H9 (cell line): ENCODE measurements around the gene CCDC178. TPM values are rescaled to one million over a fixed set of nuclear protein-coding genes. Genes with fewer than 3 reads are reported as not detected.

Experiments
- DNase-seq: peaks from one replicate; pipeline ENCODE4 v3.0.0-alpha.2; 2017
- H2AFZ ChIP-seq: one replicate; pipeline ENCODE4 v1.6.1; 2013; ENCODE audit warnings: mild to moderate bottlenecking, low read length, control low read depth, moderate library complexity
- H2AK5ac ChIP-seq: 2 replicates; pipeline ENCODE4 v1.6.1; 2013; ENCODE audit warnings: low read length, control low read depth, mixed read lengths; ENCODE audit not compliant: insufficient read length
- H2BK120ac ChIP-seq: one replicate; pipeline ENCODE4 v1.6.1; 2013; ENCODE audit warnings: low read depth, mild to moderate bottlenecking, low read length, control low read depth, inconsistent platforms; ENCODE audit not compliant: poor library complexity, severe bottlenecking
- H2BK12ac ChIP-seq: 2 replicates; pipeline ENCODE4 v1.6.1; 2013; ENCODE audit warnings: low read length, control low read depth, mixed read lengths, low read depth; ENCODE audit not compliant: insufficient read length
- H2BK15ac ChIP-seq: 2 replicates; pipeline ENCODE4 v1.6.1; 2013; ENCODE audit warnings: low read depth, low read length, control low read depth
- H2BK20ac ChIP-seq: one replicate; pipeline ENCODE4 v1.6.1; 2013; ENCODE audit warnings: low read depth, mild to moderate bottlenecking, low read length, control low read depth, inconsistent platforms; ENCODE audit not compliant: poor library complexity, severe bottlenecking
- H2BK5ac ChIP-seq: 2 replicates; pipeline ENCODE4 v1.6.1; 2013; ENCODE audit warnings: low read length, control low read depth, mixed read lengths; ENCODE audit not compliant: insufficient read length
- H3K14ac ChIP-seq: 2 replicates; pipeline ENCODE4 v1.6.1; 2013; ENCODE audit warnings: low read length, control low read depth; ENCODE audit not compliant: insufficient read depth
- H3K18ac ChIP-seq: 2 replicates; pipeline ENCODE4 v1.6.1; 2013; ENCODE audit warnings: low read depth, mild to moderate bottlenecking, mixed read lengths, low read length, control low read depth; ENCODE audit not compliant: insufficient read length
- H3K23ac ChIP-seq: 2 replicates; pipeline ENCODE4 v1.6.1; 2013; ENCODE audit warnings: low read length, control low read depth, mixed read lengths, low read depth; ENCODE audit not compliant: insufficient read length
- H3K23me2 ChIP-seq: 2 replicates; pipeline ENCODE4 v1.6.1; 2013; ENCODE audit warnings: low read depth, mild to moderate bottlenecking, mixed read lengths, low read length, control low read depth; ENCODE audit not compliant: insufficient read length, poor library complexity, severe bottlenecking
- H3K27ac ChIP-seq: 2 replicates; pipeline ENCODE4 v1.5.1; 2013; ENCODE audit warnings: low read length, control low read depth, mixed read lengths, low read depth; ENCODE audit not compliant: insufficient read length
- H3K27me3 ChIP-seq: 2 replicates; pipeline ENCODE4 v1.6.1; 2013; ENCODE audit warnings: low read length, control low read depth, inconsistent platforms; ENCODE audit not compliant: insufficient read depth
- H3K4ac ChIP-seq: 2 replicates; pipeline ENCODE4 v1.6.1; 2013; ENCODE audit warnings: low read depth, mild to moderate bottlenecking, control low read depth, inconsistent platforms, low read length, moderate library complexity
- H3K4me1 ChIP-seq: 2 replicates; pipeline ENCODE4 v1.6.1; 2013; ENCODE audit warnings: low read length, control low read depth, inconsistent platforms; ENCODE audit not compliant: insufficient read depth
- H3K4me2 ChIP-seq: 2 replicates; pipeline ENCODE4 v1.6.1; 2013; ENCODE audit warnings: low read length, control low read depth, mixed read lengths; ENCODE audit not compliant: insufficient read length, insufficient read depth
- H3K56ac ChIP-seq: 2 replicates; pipeline ENCODE4 v1.6.1; 2013; ENCODE audit warnings: low read depth, mild to moderate bottlenecking, mixed read lengths, low read length, control low read depth; ENCODE audit not compliant: insufficient read length
- H3K79me1 ChIP-seq: 2 replicates; pipeline ENCODE4 v1.6.1; 2013; ENCODE audit warnings: low read depth, mild to moderate bottlenecking, moderate library complexity, low read length, control low read depth, inconsistent platforms; ENCODE audit not compliant: insufficient read depth, poor library complexity, severe bottlenecking
- H3K79me2 ChIP-seq: 2 replicates; pipeline ENCODE4 v1.6.1; 2013; ENCODE audit warnings: low read length, control low read depth, inconsistent platforms; ENCODE audit not compliant: insufficient read depth
- H3K9ac ChIP-seq: 2 replicates; pipeline ENCODE4 v1.6.1; 2013; ENCODE audit warnings: low read length, control low read depth, mixed read lengths; ENCODE audit not compliant: insufficient read length; ENCODE audit errors: extremely low read depth
- H3K9me3 ChIP-seq: one replicate; pipeline ENCODE4 v1.6.1; 2013; ENCODE audit warnings: low read depth, low read length, inconsistent platforms; ENCODE audit not compliant: control insufficient read depth
- H3T11ph ChIP-seq: one replicate; pipeline ENCODE4 v1.6.1; 2013; ENCODE audit warnings: mild to moderate bottlenecking, low read length, control low read depth, inconsistent platforms
- H4K20me1 ChIP-seq: one replicate; pipeline ENCODE4 v1.6.1; 2013; ENCODE audit not compliant: control insufficient read depth, insufficient read length, insufficient read depth
- H4K5ac ChIP-seq: 2 replicates; pipeline ENCODE4 v1.6.1; 2013; ENCODE audit warnings: low read depth, mild to moderate bottlenecking, mixed read lengths, low read length, control low read depth; ENCODE audit not compliant: insufficient read length
- H4K8ac ChIP-seq: replicated peaks from 2 replicates; pipeline ENCODE4 v1.6.1; 2013; ENCODE audit warnings: low read length, control low read depth, mixed read lengths, low read depth; ENCODE audit not compliant: insufficient read length
- H4K91ac ChIP-seq: 2 replicates; pipeline ENCODE4 v1.6.1; 2013; ENCODE audit warnings: low read depth, mild to moderate bottlenecking, moderate library complexity, mixed read lengths, low read length, control low read depth; ENCODE audit not compliant: insufficient read length
- H3K27ac Mint-ChIP-seq, 3 experiments: 2 replicates in 2 of 3; 3 replicates in 1 of 3; pipeline ENCODE4 v1.8.0; 2020 to 2021; ENCODE audit warnings: mixed read lengths in 3 of 3, mild to moderate bottlenecking in 1 of 3, moderate library complexity in 1 of 3
- H3K27me3 Mint-ChIP-seq: 2 replicates; pipeline ENCODE4 v1.8.0; 2021; ENCODE audit warnings: low read depth, mild to moderate bottlenecking, moderate library complexity, mixed read lengths
- H3K36me3 Mint-ChIP-seq, 3 experiments: 2 replicates in 2 of 3; 3 replicates in 1 of 3; pipeline ENCODE4 v1.8.0; 2020 to 2021; ENCODE audit warnings: low read depth in 3 of 3, mixed read lengths in 3 of 3; ENCODE audit not compliant: insufficient read depth in 1 of 3
- H3K4me1 Mint-ChIP-seq, 2 experiments: 2 replicates each; pipeline ENCODE4 v1.8.0; 2020; ENCODE audit warnings: mixed read lengths in 2 of 2
- H3K4me3 Mint-ChIP-seq, 2 experiments: 2 replicates in 1 of 2; 3 replicates in 1 of 2; pipeline ENCODE4 v1.8.0; 2020 to 2021; ENCODE audit warnings: mild to moderate bottlenecking in 2 of 2, mixed read lengths in 2 of 2, moderate library complexity in 1 of 2
- H3K9me3 Mint-ChIP-seq, 2 experiments: 2 replicates in 1 of 2; 3 replicates in 1 of 2; pipeline ENCODE4 v1.8.0; 2020; ENCODE audit warnings: mild to moderate bottlenecking in 2 of 2, mixed read lengths in 2 of 2, moderate library complexity in 1 of 2
- WGBS: extraction: QIAGEN DNeasy Blood & Tissue Kit; methylation state at CpG from one replicate; pipeline ENCODE4 v1.1.7; 2013; ENCODE audit warnings: missing lambda C conversion rate, low lambda C conversion rate, mixed read lengths; ENCODE audit not compliant: insufficient read length; ENCODE audit errors: extremely low coverage; 5-methylcytosine and 5-hydroxymethylcytosine counted together
- total RNA-seq: library from RNA; stranded (reverse); gene quantifications from 2 replicates; pipeline ENCODE4 v1.2.1, GENCODE V29; 2021
- TF ChIP-seq, protein P1 (sequence below): fragments of 200-600 bp; sonication (generic); conservative IDR thresholded peaks from 3 replicates; pipeline ENCODE4 v1.8.0; 2021; ENCODE audit warnings: antibody characterized with exemption, mild to moderate bottlenecking

Gene CCDC178
- total RNA-seq, 1 experiment from 2014 or later = not detected

DNA sequence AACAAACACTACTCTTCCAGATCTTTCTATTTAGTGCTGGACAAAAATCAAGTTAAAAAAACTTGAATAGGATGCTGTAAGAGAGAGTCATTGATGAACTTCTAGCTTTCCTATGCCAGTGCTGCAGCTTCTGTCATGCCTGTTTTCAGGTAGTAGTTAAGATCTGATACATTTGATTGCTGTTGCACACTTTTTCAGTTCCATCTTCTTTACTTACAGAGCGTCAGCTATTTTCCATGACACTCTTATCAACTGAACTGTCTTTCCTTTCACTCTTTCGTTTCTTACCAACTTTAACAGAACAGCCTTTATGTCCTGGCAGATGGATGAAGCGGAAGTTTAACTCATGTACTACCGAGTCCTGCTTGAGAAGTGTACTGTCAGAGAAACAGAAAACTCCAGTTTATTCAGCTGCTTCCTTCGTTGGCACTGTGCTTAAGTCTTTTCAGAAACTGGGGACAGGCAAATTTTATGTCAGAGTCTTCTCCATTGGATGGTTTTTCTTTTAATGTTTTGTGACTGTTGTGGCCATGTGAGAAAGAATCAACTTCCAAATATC, 521.8 kb downstream of the CCDC178 start:
- H3K4me2 ChIP-seq = no peak overlapping the region
- no peak overlapping the region for H2BK15ac ChIP-seq
- no peak overlapping the region for H4K5ac ChIP-seq
- H3K4ac ChIP-seq = no peak overlapping the region
- no peaks in the 10 kb centered on the region for H3K79me1 ChIP-seq
- no peak overlapping the region for H4K8ac ChIP-seq
- Mint-ChIP-seq H3K36me3 (no peaks in the 10 kb centered on the region), H3K4me1 (peaks cover 0 to 3% of the 10 kb centered on the region in 2 experiments; a peak in 2 of 4 replicates), H3K27me3 (no peaks in the 10 kb centered on the region; the same call in 1 of the 2 replicates), H3K9me3 (no peaks in the 10 kb centered on the region), H3K4me3 (no peak overlapping the region), H3K27ac (no peak overlapping the region)
- H3T11ph ChIP-seq = no peak overlapping the region
- H2AFZ ChIP-seq = no peak overlapping the region
- H3K18ac ChIP-seq = no peak overlapping the region
- no peak overlapping the region for H2BK20ac ChIP-seq
- whole genome bisulfite sequencing = no CpG with 5 or more reads among the region's 5 CpGs
- no peak overlapping the region for H3K23ac ChIP-seq
- H3K9me3 ChIP-seq = no peaks in the 10 kb centered on the region
- no peak overlapping the region for H3K9ac ChIP-seq
- H3K23me2 ChIP-seq = no peaks in the 10 kb centered on the region
- TF ChIP-seq, protein P1, sequence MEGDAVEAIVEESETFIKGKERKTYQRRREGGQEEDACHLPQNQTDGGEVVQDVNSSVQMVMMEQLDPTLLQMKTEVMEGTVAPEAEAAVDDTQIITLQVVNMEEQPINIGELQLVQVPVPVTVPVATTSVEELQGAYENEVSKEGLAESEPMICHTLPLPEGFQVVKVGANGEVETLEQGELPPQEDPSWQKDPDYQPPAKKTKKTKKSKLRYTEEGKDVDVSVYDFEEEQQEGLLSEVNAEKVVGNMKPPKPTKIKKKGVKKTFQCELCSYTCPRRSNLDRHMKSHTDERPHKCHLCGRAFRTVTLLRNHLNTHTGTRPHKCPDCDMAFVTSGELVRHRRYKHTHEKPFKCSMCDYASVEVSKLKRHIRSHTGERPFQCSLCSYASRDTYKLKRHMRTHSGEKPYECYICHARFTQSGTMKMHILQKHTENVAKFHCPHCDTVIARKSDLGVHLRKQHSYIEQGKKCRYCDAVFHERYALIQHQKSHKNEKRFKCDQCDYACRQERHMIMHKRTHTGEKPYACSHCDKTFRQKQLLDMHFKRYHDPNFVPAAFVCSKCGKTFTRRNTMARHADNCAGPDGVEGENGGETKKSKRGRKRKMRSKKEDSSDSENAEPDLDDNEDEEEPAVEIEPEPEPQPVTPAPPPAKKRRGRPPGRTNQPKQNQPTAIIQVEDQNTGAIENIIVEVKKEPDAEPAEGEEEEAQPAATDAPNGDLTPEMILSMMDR = no peak
- H3K79me2 ChIP-seq = no peaks in the 10 kb centered on the region
- DNase-seq = no peak
- H2BK12ac ChIP-seq = no peak overlapping the region
- no peaks in the 10 kb centered on the region for H3K27me3 ChIP-seq
- H3K56ac ChIP-seq = no peak overlapping the region
- no peak overlapping the region for H2AK5ac ChIP-seq
- H3K4me1 ChIP-seq = no peaks in the 10 kb centered on the region
- no peaks in the 10 kb centered on the region for H4K20me1 ChIP-seq
- no peak overlapping the region for H2BK5ac ChIP-seq
- H3K27ac ChIP-seq = no peak overlapping the region
- no peak overlapping the region for H3K14ac ChIP-seq
- H2BK120ac ChIP-seq = no peak overlapping the region
- H4K91ac ChIP-seq = no peak overlapping the region
